ENCODE measurements around the gene TYRO3. TPM values are rescaled to one million over a fixed set of nuclear protein-coding genes. Genes with fewer than 3 reads are reported as not detected.

The TYRO3 gene
- total and polyA plus RNA-seq, 2 of the 13 experiments (the other 11 are each of a cell fraction or from before 2014, with no cell fraction given): 24.0 to 43.6 TPM

- TF ChIP-seq DMTF1 (CRISPR knock-in tag; IDR thresholded peaks at IDR 0.05) (no peak), ZNF274 (CRISPR knock-in tag; IDR thresholded peaks at IDR 0.05) (no peak), HMG20A (CRISPR knock-in tag; IDR thresholded peaks at IDR 0.05; ENCODE audit: borderline replicate concordance) (peak; percentile 77), TBP (CRISPR knock-in tag; IDR thresholded peaks at IDR 0.05) (no peak), KDM5B (CRISPR knock-in tag; IDR thresholded peaks at IDR 0.05; ENCODE audit: borderline replicate concordance) (no peak), ZFP41 (CRISPR knock-in tag; IDR thresholded peaks at IDR 0.05; ENCODE audit: borderline replicate concordance) (no peak), CC2D1A (CRISPR knock-in tag; IDR thresholded peaks at IDR 0.05) (no peak), KDM2A (CRISPR knock-in tag; IDR thresholded peaks at IDR 0.05; ENCODE audit: borderline replicate concordance, low read depth) (peak; percentile 33; the same call in 1 of the 2 replicates), ZNF790 (CRISPR knock-in tag; IDR thresholded peaks at IDR 0.05; ENCODE audit: borderline replicate concordance) (no peak), ZFP62 (CRISPR knock-in tag; IDR thresholded peaks at IDR 0.05) (0 out of 2 replicates have a peak, but pooled peaks have one; percentile 4), NFE2L2 (IDR thresholded peaks at IDR 0.05; ENCODE audit: low read length) (no peak), ZBTB42 (CRISPR knock-in tag; IDR thresholded peaks at IDR 0.05) (no peak), ZNF878 (CRISPR knock-in tag; IDR thresholded peaks at IDR 0.05) (peak; percentile 81), ETV5 (CRISPR knock-in tag; IDR thresholded peaks at IDR 0.05; ENCODE audit: borderline replicate concordance) (peak; percentile 96), NFATC3 (CRISPR knock-in tag; IDR thresholded peaks at IDR 0.05) (no peak), NFIC (IDR thresholded peaks at IDR 0.05; ENCODE audit: low read length) (peak; percentile 70; the same call in 1 of the 2 replicates), ZSCAN9 (CRISPR knock-in tag; IDR thresholded peaks at IDR 0.05; ENCODE audit: borderline replicate concordance) (no peak), ZNF3 (CRISPR knock-in tag; IDR thresholded peaks at IDR 0.05) (0 out of 2 replicates have a peak, but pooled peaks have one; percentile 42), POLR2AphosphoS5 (IDR thresholded peaks at IDR 0.05; ENCODE audit: low read depth, low read length) (0 out of 2 replicates have a peak, but pooled peaks have one; percentile 23), SALL1 (CRISPR knock-in tag; IDR thresholded peaks at IDR 0.05) (peak; percentile 95), ZNF468 (CRISPR knock-in tag; IDR thresholded peaks at IDR 0.05) (0 out of 2 replicates have a peak, but pooled peaks have one; percentile 29), SNAPC2 (CRISPR knock-in tag; IDR thresholded peaks at IDR 0.05) (no peak), ATF7 (IDR thresholded peaks at IDR 0.05) (no peak), ATF7 (CRISPR knock-in tag; IDR thresholded peaks at IDR 0.05) (peak; percentile 74; the same call in 1 of the 2 replicates), DPF2 (CRISPR knock-in tag; IDR thresholded peaks at IDR 0.05; ENCODE audit: borderline replicate concordance, low read depth) (peak; percentile 85)
- TF ChIP-seq, protein P1, sequence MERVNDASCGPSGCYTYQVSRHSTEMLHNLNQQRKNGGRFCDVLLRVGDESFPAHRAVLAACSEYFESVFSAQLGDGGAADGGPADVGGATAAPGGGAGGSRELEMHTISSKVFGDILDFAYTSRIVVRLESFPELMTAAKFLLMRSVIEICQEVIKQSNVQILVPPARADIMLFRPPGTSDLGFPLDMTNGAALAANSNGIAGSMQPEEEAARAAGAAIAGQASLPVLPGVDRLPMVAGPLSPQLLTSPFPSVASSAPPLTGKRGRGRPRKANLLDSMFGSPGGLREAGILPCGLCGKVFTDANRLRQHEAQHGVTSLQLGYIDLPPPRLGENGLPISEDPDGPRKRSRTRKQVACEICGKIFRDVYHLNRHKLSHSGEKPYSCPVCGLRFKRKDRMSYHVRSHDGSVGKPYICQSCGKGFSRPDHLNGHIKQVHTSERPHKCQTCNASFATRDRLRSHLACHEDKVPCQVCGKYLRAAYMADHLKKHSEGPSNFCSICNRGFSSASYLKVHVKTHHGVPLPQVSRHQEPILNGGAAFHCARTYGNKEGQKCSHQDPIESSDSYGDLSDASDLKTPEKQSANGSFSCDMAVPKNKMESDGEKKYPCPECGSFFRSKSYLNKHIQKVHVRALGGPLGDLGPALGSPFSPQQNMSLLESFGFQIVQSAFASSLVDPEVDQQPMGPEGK (CRISPR knock-in tag; IDR thresholded peaks at IDR 0.05): peak; percentile 98
- TF ChIP-seq, protein P2, sequence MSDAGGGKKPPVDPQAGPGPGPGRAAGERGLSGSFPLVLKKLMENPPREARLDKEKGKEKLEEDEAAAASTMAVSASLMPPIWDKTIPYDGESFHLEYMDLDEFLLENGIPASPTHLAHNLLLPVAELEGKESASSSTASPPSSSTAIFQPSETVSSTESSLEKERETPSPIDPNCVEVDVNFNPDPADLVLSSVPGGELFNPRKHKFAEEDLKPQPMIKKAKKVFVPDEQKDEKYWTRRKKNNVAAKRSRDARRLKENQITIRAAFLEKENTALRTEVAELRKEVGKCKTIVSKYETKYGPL (CRISPR knock-in tag; IDR thresholded peaks at IDR 0.05): 0 out of 2 replicates have a peak, but pooled peaks have one; percentile 10
- TF ChIP-seq, protein P3, sequence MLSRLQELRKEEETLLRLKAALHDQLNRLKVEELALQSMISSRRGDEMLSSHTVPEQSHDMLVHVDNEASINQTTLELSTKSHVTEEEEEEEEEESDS (CRISPR knock-in tag; IDR thresholded peaks at IDR 0.05; ENCODE audit: borderline replicate concordance): no peak
Measured at GRCh38 chr15:41568350-41569017, 9.5 kb downstream of the TYRO3 start (continued).

Measured in HepG2 (cell line).